ENCODE results near the gene SPTBN1. TPM values are rescaled to one million over a fixed set of nuclear protein-coding genes. Genes with fewer than 3 reads are reported as not detected.

SPTBN1 gene
- total RNA-seq, 1 donor = 200 TPM

GRCh38 chr2:54439582-54439981, 16.5 kb upstream of the SPTBN1 start:
- DNase-seq (ENCODE audit: low read depth) = no peak
- no peak overlapping the region for H3K4me3 ChIP-seq (ENCODE audit: low read depth, low read length)
- TF ChIP-seq CTCF (IDR thresholded peaks at IDR 0.05; ENCODE audit: insufficient read depth, low read depth, low read length) = no peak

GRCh38 chr2:54440050-54440449, 16.1 kb upstream of the SPTBN1 start:
- TF ChIP-seq CTCF (IDR thresholded peaks at IDR 0.05; ENCODE audit: insufficient read depth, low read depth, low read length) = no peak
- no peak for DNase-seq (ENCODE audit: low read depth)
- no peak overlapping the region for H3K4me3 ChIP-seq (ENCODE audit: low read depth, low read length)

- no peak for TF ChIP-seq CTCF (IDR thresholded peaks at IDR 0.05; ENCODE audit: insufficient read depth, low read depth, low read length)
Observed at GRCh38 chr2:54444503-54444902, 11.6 kb upstream of the SPTBN1 start.

GRCh38 chr2:54446122-54446521, 10.0 kb upstream of the SPTBN1 start:
- no peak overlapping the region for H3K4me3 ChIP-seq (ENCODE audit: low read depth, low read length)
- no peak for DNase-seq (ENCODE audit: low read depth)
- TF ChIP-seq CTCF (IDR thresholded peaks at IDR 0.05; ENCODE audit: insufficient read depth, low read depth, low read length) = no peak

More at GRCh38 chr2:54444503-54444902, 11.6 kb upstream of the SPTBN1 start:
- no peak for DNase-seq (ENCODE audit: low read depth)
- no peak overlapping the region for H3K4me3 ChIP-seq (ENCODE audit: low read depth, low read length)

- DNase-seq (ENCODE audit: low read depth) = no peak
- no peak overlapping the region for H3K4me3 ChIP-seq (ENCODE audit: low read depth, low read length)
- TF ChIP-seq CTCF (IDR thresholded peaks at IDR 0.05; ENCODE audit: insufficient read depth, low read depth, low read length) = no peak
Observed at GRCh38 chr2:54446625-54447024, 9.5 kb upstream of the SPTBN1 start.

GRCh38 chr2:54454548-54455130, 1.5 kb upstream of the SPTBN1 start:
- H3K4me3 ChIP-seq (ENCODE audit: low read depth, low read length) = no peak overlapping the region
- DNase-seq (ENCODE audit: low read depth) = no peak
- no peak for TF ChIP-seq CTCF (IDR thresholded peaks at IDR 0.05; ENCODE audit: insufficient read depth, low read depth, low read length)

- DNase-seq (ENCODE audit: low read depth) = no peak
- peak overlapping the region; percentile 86 for H3K4me3 ChIP-seq (ENCODE audit: low read depth, low read length)
- TF ChIP-seq CTCF (IDR thresholded peaks at IDR 0.05; ENCODE audit: insufficient read depth, low read depth, low read length) = no peak
Observed at GRCh38 chr2:54455131-54455562, 980 bp upstream of the SPTBN1 start.
